Epidermal melanocyte (primary cell): ENCODE results near the gene STAB2.

ENCODE experiments used
- DNase-seq: peaks from one replicate; pipeline ENCODE4 v3.0.0; 2011; ENCODE audit warnings: low spot score; ENCODE audit not compliant: insufficient read length

Gene STAB2

DNA sequence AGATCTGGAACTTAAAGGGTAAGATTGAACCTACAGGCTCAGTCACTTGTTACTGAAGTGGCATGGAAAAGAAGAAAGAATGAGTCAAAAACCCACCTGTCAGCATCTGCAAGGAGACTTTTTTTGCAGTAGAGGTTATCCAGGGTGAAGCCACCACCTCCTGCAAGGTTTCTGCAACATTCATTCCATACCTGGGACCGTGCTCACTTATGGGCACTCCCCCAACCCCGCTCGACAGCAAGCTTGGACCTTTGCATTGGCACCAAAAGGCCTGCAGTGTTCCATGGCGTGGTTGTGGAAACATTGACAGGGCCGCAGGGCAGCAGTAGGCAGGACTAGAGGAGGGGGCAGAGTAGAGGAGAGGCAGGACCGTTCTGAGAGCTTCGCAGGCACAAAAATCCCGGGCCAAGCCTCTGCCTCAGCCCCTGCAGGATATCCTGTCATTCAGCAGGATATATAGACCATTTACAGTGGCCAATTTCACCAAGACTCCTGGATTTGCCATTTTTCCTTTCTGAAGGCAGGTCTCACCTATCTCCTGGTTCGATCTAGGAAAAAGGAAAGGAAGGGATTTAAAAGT is at the start of gene STAB2:
Gene STAB2 (plus strand): TSS at position 483 of the 580 bp plus-strand sequence. CDS start 204 bp downstream, outside the sequence.
- DNase-seq = no peak

DNA sequence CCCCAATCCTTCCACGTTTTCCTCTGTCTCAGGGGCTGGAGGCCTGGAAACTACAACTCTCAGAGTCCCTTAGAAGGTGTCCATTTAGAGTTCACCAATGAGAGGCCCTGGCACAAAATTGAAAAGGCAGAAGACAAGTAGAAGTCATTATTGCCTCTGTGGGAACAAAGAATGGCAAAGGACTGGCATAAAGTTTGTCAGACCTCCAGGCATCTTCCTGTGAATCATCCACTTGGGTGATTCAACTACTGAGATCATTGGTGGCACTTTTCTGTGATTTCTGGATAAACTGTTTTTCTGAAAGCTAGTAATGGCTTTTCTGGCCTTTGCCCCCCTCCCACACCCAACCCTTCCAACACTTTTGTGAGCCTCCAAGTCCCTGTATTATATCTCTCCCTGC is 48.7 kb upstream of the STAB2 start:
- DNase-seq = no peak

GRCh38 chr12:103540319-103540718 is 46.8 kb upstream of the STAB2 start:
- DNase-seq = no peak

DNA sequence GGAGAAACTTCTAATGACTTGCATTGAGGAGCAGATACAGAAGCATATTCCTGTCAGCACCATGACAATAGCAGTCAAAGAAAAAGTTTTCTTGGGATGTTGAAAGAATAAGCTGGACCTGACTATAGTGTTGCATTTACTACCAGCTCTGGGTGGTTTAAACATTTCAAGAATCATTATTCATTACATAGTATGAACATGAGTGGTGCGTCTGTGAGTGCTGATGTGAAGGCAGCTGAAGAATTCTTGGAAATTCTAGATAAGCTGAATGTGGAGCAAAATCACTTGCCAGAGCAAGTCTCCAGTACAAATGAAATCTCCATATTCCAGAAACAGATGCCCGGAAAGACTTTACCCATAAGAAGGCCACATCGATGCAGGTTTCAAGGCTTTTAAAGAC is 45.0 kb upstream of the STAB2 start:
- DNase-seq = no peak

- no peak for DNase-seq
These were observed 40.1 kb upstream of the STAB2 start for GRCh38 chr12:103546959-103547358.

DNA sequence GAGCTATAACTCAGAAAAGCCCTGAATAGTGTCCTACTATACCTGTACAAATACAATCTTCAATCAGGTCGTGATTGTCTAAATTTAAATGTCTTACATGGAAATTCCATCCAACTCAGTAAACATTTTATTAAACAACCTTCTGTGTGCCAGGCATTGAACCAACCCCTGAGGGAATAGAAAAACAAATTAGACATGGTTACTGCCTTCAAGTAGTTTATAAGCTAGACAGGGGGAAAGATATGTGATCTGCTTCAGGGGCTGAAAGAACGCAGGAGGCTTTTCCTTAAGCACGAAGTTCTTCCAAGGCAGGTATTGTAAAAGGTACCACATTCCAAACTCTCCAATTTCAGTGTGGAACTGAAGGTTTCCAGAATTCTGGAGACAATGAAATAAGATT is 39.7 kb upstream of the STAB2 start:
- DNase-seq = no peak

DNA sequence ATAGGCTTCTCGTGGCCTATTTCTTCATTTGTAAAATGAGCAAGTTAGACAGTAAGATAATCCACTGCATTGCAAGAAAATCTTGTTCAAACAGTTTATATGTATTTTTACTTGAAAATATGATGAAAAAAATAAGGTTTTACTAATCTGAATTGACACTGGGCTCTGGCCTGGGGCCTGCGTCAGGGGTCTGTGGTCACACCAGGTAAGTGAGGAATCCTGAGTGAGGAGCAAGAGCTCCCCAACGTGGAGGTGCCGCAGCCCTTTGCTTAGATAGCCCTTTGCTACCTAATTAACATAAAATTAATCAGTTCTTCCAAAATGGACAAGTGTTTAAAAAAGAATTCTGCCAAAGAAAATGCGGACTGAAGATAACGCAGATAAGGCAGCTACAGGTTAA is 39.1 kb upstream of the STAB2 start:
- no peak for DNase-seq

DNA sequence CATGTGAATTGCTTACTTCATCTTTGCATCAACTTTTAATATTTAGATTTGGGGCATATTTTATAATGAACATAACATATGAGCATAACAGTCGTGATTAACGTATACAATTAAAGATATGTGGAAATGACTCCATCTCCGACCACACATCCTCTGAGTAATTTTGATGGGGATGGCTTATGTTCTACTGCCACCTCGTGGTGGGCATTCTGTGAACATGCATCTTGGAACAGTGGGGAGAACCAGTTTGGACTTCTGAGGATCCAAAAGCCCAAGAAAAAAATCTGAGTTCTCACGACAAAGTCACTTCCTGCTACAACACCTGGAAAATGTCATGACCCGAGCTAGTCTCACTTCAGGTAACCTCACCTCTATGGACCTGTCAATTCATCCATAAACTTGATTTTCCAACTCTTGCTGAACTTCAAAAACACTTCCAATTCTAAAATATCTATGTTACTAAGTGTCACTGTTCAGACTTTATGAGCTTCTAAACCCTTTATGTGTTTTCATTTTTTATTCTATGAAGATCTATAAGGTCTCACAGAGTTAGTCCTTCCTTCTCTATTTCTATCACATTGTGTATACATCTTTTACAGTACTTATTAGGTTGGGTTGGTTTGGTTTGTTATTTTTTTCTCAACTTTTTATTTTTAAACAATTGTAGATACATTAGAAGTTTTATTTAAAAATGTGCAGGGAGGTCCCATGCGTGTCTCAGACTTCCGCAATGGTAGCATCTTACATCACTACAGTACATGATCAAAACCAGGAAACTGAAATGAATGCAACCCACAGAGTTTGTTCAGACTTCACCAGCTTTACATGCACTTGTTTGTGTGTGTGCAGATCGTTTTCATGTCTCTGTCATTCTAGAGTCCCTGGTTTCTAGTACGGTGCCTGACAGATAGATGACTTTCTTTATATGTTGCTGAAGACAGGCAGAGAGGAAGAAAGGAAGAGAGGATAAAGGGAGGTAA is 38.2 kb upstream of the STAB2 start:
- peak; percentile 44 for DNase-seq

DNA sequence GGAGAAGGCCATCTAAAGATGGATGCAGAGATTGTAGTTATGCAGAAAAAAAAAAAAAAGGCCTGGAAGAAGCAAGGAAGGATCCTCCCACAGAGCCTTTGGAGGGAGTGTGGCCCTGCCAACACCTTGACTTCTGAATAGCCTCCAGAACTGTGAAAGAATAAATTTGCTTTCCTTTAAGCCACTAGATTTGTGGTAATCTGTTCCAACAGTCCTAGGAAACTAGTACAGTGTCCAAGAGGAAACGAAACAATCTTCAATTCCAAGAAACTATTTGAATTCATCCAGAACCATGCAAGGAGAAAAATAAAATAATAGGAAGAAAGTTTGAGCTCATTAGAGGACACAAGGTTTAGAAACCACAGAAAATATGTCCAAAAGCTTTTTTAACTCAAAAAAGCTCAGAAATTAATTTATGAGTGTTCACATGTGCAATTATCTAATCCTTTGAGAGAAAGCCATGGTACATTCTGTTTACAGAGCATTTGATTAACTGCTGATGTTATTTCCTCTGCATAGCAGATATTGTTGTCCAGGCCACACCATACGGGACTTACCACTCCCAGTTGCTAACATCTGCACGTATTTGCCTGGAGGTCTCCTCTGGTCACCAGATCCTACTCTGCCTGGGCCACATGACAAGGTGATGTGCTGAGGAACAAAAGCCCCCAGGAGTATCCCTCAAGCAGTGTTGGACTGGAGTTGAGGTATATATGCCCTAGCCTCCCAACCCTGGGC is 30.0 kb upstream of the STAB2 start:
- DNase-seq = no peak

DNA sequence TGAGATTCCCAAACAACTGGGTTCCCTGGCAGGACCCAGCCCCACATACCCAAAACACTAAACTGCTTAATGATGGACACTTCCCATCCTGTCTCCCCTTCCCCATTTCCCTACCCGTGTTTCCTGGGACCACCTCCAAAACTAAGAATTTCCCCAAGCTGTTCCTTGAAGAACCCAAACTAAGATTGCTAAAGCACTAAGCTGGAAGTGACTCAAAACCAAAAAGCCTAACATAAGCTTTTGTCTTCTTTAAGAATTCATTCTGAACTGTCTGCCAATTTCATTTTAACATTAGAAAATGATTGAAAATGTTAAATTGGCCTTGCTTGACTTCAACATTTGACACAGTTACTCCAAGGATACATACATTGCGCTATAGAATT is 29.5 kb upstream of the STAB2 start:
- DNase-seq = no peak

GRCh38 chr12:103558879-103559278 is 28.2 kb upstream of the STAB2 start:
- no peak for DNase-seq

GRCh38 chr12:103560604-103561101 is 26.4 kb upstream of the STAB2 start:
- no peak for DNase-seq

DNA sequence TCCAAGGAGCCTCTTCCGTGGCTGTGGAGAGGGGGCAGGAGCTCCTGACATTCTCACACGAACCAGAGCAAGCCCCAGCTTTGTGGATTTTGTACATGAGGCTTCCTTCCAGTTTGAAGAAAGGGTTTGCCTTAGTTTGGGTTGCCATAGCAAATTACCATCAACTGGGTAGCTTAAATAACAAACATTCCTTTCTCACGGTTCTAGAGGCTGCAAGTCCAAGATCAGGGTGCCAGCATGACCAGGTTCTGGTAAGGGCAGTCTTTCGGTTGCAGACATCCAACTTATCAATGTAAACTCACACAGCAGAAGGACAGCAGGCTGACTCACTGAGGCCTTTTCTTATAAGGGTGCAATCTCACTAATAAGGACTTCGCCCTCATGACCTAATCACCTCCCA is 25.9 kb upstream of the STAB2 start:
- no peak for DNase-seq

DNA sequence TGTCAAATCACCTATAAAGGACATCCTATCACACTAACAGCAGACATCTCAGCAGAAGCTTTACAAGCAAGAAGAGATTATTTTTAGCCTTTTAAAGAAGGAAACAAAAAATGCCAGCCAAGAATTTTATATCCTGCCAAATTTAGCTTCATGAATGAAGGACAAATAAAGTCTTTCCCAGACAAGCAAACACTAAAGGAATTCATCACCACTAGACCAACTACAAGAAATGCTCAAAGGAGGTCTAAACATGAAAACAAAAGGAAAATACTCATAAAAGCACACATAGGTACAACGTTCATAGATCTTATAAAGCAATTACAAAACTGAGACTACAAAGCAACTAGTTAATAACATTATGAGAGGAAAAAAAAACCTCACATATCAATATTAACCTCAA is 20.7 kb upstream of the STAB2 start:
- DNase-seq = no peak

GRCh38 chr12:103569278-103569677 is 17.8 kb upstream of the STAB2 start:
- DNase-seq = no peak

GRCh38 chr12:103571286-103571685 is 15.8 kb upstream of the STAB2 start:
- DNase-seq = no peak

DNA sequence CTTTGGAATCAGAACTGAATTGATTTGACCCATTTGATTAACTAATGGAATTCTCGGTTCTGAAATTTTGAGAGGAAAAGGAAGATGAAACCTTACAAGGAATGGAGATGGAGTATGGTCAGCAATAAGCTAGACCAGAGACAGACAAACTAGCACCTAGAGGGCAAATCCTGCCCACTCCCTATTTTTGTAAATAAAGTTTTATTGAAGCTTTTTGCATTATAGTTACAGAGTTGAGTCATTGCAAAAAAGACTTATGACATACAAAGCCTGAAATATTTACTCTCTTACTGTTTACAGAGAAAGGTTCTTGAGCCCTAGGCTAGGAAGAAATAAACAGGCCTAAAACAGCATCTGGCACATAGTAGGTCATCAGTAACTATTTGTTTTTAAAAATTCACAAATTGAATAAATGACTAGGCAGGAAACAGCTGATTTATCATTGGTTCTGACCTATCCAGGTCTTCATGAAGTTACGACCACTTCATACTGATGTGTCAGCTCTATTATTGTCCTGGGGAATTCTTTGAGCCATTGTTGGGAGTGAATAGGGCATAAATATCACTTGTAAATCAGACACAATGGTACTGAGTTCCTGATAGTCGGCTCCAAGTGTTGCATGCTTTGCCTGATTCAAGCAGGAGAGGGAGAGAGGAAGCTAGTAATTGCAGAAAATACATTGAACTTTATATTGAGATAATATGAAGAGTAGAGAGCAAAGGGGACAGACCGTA is 14.6 kb upstream of the STAB2 start:
- no peak for DNase-seq

DNA sequence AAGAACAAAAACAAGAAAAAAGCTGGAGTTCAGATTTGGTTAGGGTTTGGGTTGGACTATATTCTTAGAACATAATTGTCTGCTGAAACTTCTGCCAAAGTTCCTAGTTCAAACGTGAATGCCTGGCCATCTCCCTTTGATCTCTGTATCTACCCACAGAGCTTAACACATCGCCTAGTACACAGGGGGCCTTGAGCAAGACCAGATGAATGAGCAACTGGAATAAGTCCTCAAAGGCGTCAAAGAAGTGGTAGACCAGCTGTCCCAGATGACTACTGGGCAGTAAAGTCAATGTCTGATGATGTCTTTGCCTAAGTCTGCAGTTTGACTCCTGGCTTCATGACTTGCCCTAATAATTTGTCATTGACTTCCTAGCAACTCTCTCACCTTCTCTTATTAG is 13.9 kb upstream of the STAB2 start:
- no peak for DNase-seq

- DNase-seq = no peak
These were observed 8.1 kb upstream of the STAB2 start for GRCh38 chr12:103578926-103579325.

- DNase-seq = no peak
These were observed 7.0 kb upstream of the STAB2 start for GRCh38 chr12:103580026-103580425.

DNA sequence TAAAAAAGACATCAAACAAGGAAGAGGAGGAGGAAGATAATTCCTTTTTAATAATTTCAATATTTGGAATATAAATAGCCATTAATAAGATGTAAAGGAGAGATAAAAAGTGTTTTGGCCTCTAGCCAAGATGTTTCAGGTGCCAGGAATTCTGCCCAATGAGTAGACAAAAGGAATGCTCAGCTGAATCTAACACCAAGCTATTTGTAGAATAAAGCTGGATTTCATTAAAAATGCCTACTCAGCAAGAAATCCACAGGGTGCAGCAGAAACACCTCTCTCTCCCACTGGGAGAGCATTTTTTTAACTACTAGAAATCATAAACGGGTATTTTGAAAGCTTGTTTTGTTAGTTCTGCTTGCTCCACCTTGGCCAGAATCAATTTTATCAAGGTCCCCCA is 4.1 kb upstream of the STAB2 start:
- no peak for DNase-seq
